SK-N-SH (cell line): ENCODE results near the gene BMP2K. TPM values are rescaled to one million over a fixed set of nuclear protein-coding genes. Genes with fewer than 3 reads are reported as not detected.

Source experiments
- CTCF ChIA-PET: fragments of 300-600, 350-600 bp; formaldehyde crosslinking; extraction: SDS; loops from one replicate; lab custom pipeline; 2021; lab: Yijun Ruan, JAX
- POLR2A ChIA-PET: fragments of 350-600 bp; sonication (Branson Sonifier 250); formaldehyde crosslinking; extraction: SDS; loops from one replicate; lab custom pipeline; 2020; ENCODE audit warnings: antibody characterized with exemption, inconsistent platforms; lab: Yijun Ruan, JAX
- DNase-seq: peaks from one replicate; pipeline ENCODE4 v3.0.0; 2012
- H2AFZ ChIP-seq: fragments of 200-600 bp; sonication (generic); 2 replicates; pipeline ENCODE4 v1.8.1; 2016; ENCODE audit warnings: antibody characterized with exemption, mild to moderate bottlenecking, low read depth
- H3F3A ChIP-seq: fragments of 200-600 bp; sonication (generic); replicated peaks from 2 replicates; pipeline ENCODE3; 2016; ENCODE audit warnings: antibody characterized with exemption, mild to moderate bottlenecking; ENCODE audit not compliant: insufficient read depth
- H3K27ac ChIP-seq, 2 experiments: fragments of 200-500 bp in 1 of 2; fragments of 200-600 bp in 1 of 2; sonication (Bioruptor generic) in 1 of 2; sonication (generic), shearing (Covaris generic) in 1 of 2; 2 replicates each; pipeline versions ENCODE4 v1.5.1 to v1.6.1; 2014 to 2016; ENCODE audit warnings: low read depth in 2 of 2, inconsistent platforms in 1 of 2, low read length in 1 of 2, mild to moderate bottlenecking in 1 of 2, mixed read lengths in 1 of 2
- H3K27me3 ChIP-seq: fragments of 200-600 bp; sonication (generic), shearing (Covaris generic); 2 replicates; pipeline ENCODE4 v1.6.1; 2016; ENCODE audit warnings: mixed run types; ENCODE audit not compliant: insufficient read depth
- H3K36me3 ChIP-seq, 2 experiments: fragments of 200-500 bp in 1 of 2; fragments of 200-600 bp in 1 of 2; sonication (Bioruptor generic) in 1 of 2; sonication (generic) in 1 of 2; replicated peaks in 1 of 2; 2 replicates each; pipeline versions ENCODE3 to v1.5.1; 2014 to 2016; ENCODE audit warnings: low read length in 1 of 2, mild to moderate bottlenecking in 1 of 2; ENCODE audit not compliant: insufficient read depth in 2 of 2, control insufficient read depth in 1 of 2
- H3K4me1 ChIP-seq, 2 experiments: fragments of 200-500 bp in 1 of 2; fragments of 200-600 bp in 1 of 2; sonication (Bioruptor generic) in 1 of 2; sonication (generic), shearing (Covaris generic) in 1 of 2; 2 replicates each; pipeline versions ENCODE4 v1.5.1 to v1.6.1; 2014 to 2016; ENCODE audit warnings: low read depth in 1 of 2, low read length in 1 of 2, mixed run types in 1 of 2; ENCODE audit not compliant: insufficient read depth in 2 of 2, control insufficient read depth in 1 of 2
- H3K4me2 ChIP-seq: fragments of 200-600 bp; sonication (generic), shearing (Covaris generic); 2 replicates; pipeline ENCODE4 v1.6.1; 2017; ENCODE audit warnings: mixed run types
- H3K4me3 ChIP-seq, 2 experiments: fragments of 200-500 bp in 1 of 2; fragments of 200-600 bp in 1 of 2; sonication (Bioruptor generic) in 1 of 2; sonication (generic), shearing (Covaris generic) in 1 of 2; 2 replicates each; pipeline versions ENCODE4 v1.5.1 to v1.8.1; 2014 to 2016; ENCODE audit warnings: low read depth in 2 of 2, inconsistent platforms in 1 of 2, low read length in 1 of 2, mild to moderate bottlenecking in 1 of 2, mixed read lengths in 1 of 2, moderate library complexity in 1 of 2
- H3K79me2 ChIP-seq: fragments of 200-600 bp; sonication (generic); 2 replicates; pipeline ENCODE4 v1.8.1; 2017; ENCODE audit warnings: mild to moderate bottlenecking; ENCODE audit not compliant: insufficient read depth
- H3K9ac ChIP-seq: fragments of 200-600 bp; sonication (generic); 2 replicates; pipeline ENCODE4 v1.6.1; 2017; ENCODE audit warnings: mixed run types
- H3K9me2 ChIP-seq: fragments of 200-600 bp; sonication (generic); 2 replicates; pipeline ENCODE4 v1.6.1; 2017; ENCODE audit warnings: mixed run types
- H3K9me3 ChIP-seq: fragments of 200-600 bp; sonication (generic); 2 replicates; pipeline ENCODE4 v1.6.1; 2017; ENCODE audit warnings: mixed run types, mild to moderate bottlenecking, moderate library complexity
- H4K20me1 ChIP-seq: fragments of 200-600 bp; sonication (generic); 2 replicates; pipeline ENCODE4 v1.6.1; 2017; ENCODE audit warnings: mild to moderate bottlenecking, mixed run types; ENCODE audit not compliant: insufficient read depth
- ELF1 ChIP-seq: IDR thresholded peaks from 2 replicates; pipeline ENCODE4 v1.4.0; 2012
- EZH2phosphoT487 ChIP-seq: fragments of 200-600 bp; sonication (generic); IDR thresholded peaks from 2 replicates; pipeline ENCODE4 v1.6.1; 2017; ENCODE audit warnings: low read depth, mixed run types, mild to moderate bottlenecking, antibody characterized with exemption, moderate library complexity, borderline replicate concordance
- FOXM1 ChIP-seq: IDR thresholded peaks from 2 replicates; pipeline ENCODE4 v1.4.0; 2012; ENCODE audit warnings: low read depth, mild to moderate bottlenecking
- MXI1 ChIP-seq: IDR thresholded peaks from 2 replicates; pipeline ENCODE4 v1.6.1; 2012; ENCODE audit warnings: mild to moderate bottlenecking, low read depth, low read length, improper control_type of control experiment
- RAD21 ChIP-seq: IDR thresholded peaks from 2 replicates; pipeline ENCODE4 v1.6.1; 2012; ENCODE audit warnings: mild to moderate bottlenecking, low read length
- RCOR1 ChIP-seq: fragments of 150-350 bp; IDR thresholded peaks from 2 replicates; pipeline ENCODE4 v1.6.1; 2017; ENCODE audit warnings: antibody characterized with exemption, low read length
- RXRA ChIP-seq: IDR thresholded peaks from 2 replicates; pipeline ENCODE4 v1.4.0; 2012; ENCODE audit warnings: low read depth, mild to moderate bottlenecking, borderline replicate concordance
- SMC3 ChIP-seq: IDR thresholded peaks from 2 replicates; pipeline ENCODE4 v1.6.1; 2012; ENCODE audit warnings: low read depth, low read length, improper control_type of control experiment
- TEAD4 ChIP-seq: IDR thresholded peaks from 2 replicates; pipeline ENCODE4 v1.4.0; 2012; ENCODE audit warnings: mild to moderate bottlenecking, borderline replicate concordance; ENCODE audit not compliant: insufficient read depth
- ZBTB33 ChIP-seq: IDR thresholded peaks from 2 replicates; pipeline ENCODE4 v1.4.0; 2012; ENCODE audit warnings: low read depth, borderline replicate concordance
- WGBS: methylation state at CpG from one replicate; pipeline ENCODE4 v1.1.6; 2017; ENCODE audit warnings: low lambda C conversion rate; 5-methylcytosine and 5-hydroxymethylcytosine counted together
- polyA plus RNA-seq, 3 experiments: library from polyadenylated mRNA; depleted of rRNA; stranded (reverse); fragments of >200 nt; gene quantifications; 2 replicates each; pipeline ENCODE4 v1.2.3, GENCODE V29; 2012
- TF ChIP-seq, protein P1 (sequence below): fragments of 150-350 bp; IDR thresholded peaks from 2 replicates; pipeline ENCODE4 v1.6.1; 2016; ENCODE audit warnings: mild to moderate bottlenecking, low read depth, low read length
- TF ChIP-seq, protein P2 (sequence below): fragments of 200-600 bp; sonication (generic); IDR thresholded peaks from 2 replicates; pipeline ENCODE4 v1.6.1; 2017; ENCODE audit warnings: antibody characterized with exemption, mild to moderate bottlenecking, moderate library complexity

BMP2K gene
- polyA plus RNA-seq, 1 of the 3 experiments (the other 2 are of a cell fraction): 7.2 TPM

GRCh38 chr4:78951862-78952472, 175.8 kb downstream of the BMP2K start:
- Histone ChIP-seq H3K36me3 (no peaks in the 10 kb centered on the region), H3K27ac (no peak overlapping the region), H3K4me2 (no peak overlapping the region), H3F3A (no peaks in the 10 kb centered on the region), H3K9me3 (no peaks in the 10 kb centered on the region), H3K27me3 (no peaks in the 10 kb centered on the region), H2AFZ (no peak overlapping the region), H3K9me2 (no peaks in the 10 kb centered on the region), H3K9ac (no peak overlapping the region), H3K4me3 (no peak overlapping the region; a peak in 1 of 4 replicates), H3K79me2 (no peaks in the 10 kb centered on the region)
- DNase-seq: peak; percentile 30
- 66% methylated on average over 3 of the region's 3 CpGs for WGBS
- POLR2A ChIA-PET: no interaction called here
- TF ChIP-seq TEAD4: no peak
- no peak for TF ChIP-seq RXRA
- TF ChIP-seq, protein P1, sequence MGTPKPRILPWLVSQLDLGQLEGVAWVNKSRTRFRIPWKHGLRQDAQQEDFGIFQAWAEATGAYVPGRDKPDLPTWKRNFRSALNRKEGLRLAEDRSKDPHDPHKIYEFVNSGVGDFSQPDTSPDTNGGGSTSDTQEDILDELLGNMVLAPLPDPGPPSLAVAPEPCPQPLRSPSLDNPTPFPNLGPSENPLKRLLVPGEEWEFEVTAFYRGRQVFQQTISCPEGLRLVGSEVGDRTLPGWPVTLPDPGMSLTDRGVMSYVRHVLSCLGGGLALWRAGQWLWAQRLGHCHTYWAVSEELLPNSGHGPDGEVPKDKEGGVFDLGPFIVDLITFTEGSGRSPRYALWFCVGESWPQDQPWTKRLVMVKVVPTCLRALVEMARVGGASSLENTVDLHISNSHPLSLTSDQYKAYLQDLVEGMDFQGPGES: no peak
- peak; percentile 95 for TF ChIP-seq RAD21
- 0 out of 2 replicates have a peak, but pooled peaks have one; percentile 18 for TF ChIP-seq RCOR1
- no peak for TF ChIP-seq FOXM1
- TF ChIP-seq, protein P2, sequence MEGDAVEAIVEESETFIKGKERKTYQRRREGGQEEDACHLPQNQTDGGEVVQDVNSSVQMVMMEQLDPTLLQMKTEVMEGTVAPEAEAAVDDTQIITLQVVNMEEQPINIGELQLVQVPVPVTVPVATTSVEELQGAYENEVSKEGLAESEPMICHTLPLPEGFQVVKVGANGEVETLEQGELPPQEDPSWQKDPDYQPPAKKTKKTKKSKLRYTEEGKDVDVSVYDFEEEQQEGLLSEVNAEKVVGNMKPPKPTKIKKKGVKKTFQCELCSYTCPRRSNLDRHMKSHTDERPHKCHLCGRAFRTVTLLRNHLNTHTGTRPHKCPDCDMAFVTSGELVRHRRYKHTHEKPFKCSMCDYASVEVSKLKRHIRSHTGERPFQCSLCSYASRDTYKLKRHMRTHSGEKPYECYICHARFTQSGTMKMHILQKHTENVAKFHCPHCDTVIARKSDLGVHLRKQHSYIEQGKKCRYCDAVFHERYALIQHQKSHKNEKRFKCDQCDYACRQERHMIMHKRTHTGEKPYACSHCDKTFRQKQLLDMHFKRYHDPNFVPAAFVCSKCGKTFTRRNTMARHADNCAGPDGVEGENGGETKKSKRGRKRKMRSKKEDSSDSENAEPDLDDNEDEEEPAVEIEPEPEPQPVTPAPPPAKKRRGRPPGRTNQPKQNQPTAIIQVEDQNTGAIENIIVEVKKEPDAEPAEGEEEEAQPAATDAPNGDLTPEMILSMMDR: peak; percentile 83
- TF ChIP-seq ZBTB33: no peak
- TF ChIP-seq MXI1: no peak
- no peak for TF ChIP-seq ELF1
- no peak for TF ChIP-seq EZH2phosphoT487
- TF ChIP-seq SMC3: peak; percentile 53; the same call in 1 of the 2 replicates
- TF ChIP-seq, all 33 proteins: peak for 4
- no peaks in the 10 kb centered on the region for H4K20me1 ChIP-seq
- CTCF ChIA-PET: interaction anchor here (0.7 to 4.9 kb wide), 42 partner anchors 10 to 1617 kb away, joined by 3 to 79 read pairs (median 4); partner anchors contain the start of genes CFAP299, PAQR3 and PRDM8
- H3K4me1 ChIP-seq: peaks cover 0 to 1% of the 10 kb centered on the region in 2 experiments; a peak in 1 of 4 replicates
